AG04450 (cell line): Measurements from ENCODE around the gene RNF207. TPM values are rescaled to one million over a fixed set of nuclear protein-coding genes. Genes with fewer than 3 reads are reported as not detected.

ENCODE experiments used
- CTCF ChIA-PET: fragments of 300-600, 350-600 bp; formaldehyde crosslinking; extraction: SDS; loops from one replicate; lab custom pipeline; 2022; ENCODE audit warnings: antibody characterized with exemption, inconsistent platforms; lab: Charles Lee
- POLR2A ChIA-PET: fragments of 350-600 bp; formaldehyde crosslinking; extraction: SDS; loops from one replicate; lab custom pipeline; 2021; ENCODE audit warnings: antibody characterized with exemption, inconsistent platforms; lab: Yijun Ruan, JAX
- DNase-seq: peaks from one replicate; pipeline ENCODE4 v3.0.0-alpha.2; 2011; ENCODE audit warnings: low read depth, low spot score
- H3K27ac ChIP-seq: one replicate; pipeline ENCODE4 v1.5.1; 2012; ENCODE audit warnings: low read depth, low read length, control low read depth
- H3K27me3 ChIP-seq: one replicate; pipeline ENCODE4 v1.6.0; 2012; ENCODE audit warnings: low read length; ENCODE audit not compliant: control insufficient read depth, insufficient read depth
- H3K4me3 ChIP-seq: 2 replicates; pipeline ENCODE4 v1.5.1; 2011; ENCODE audit warnings: mild to moderate bottlenecking, low read depth, low read length, control low read depth
- H3K9me3 ChIP-seq: 2 replicates; pipeline ENCODE4 v1.5.1; 2012; ENCODE audit warnings: low read length; ENCODE audit not compliant: control insufficient read depth, insufficient read depth
- polyA plus RNA-seq: library from polyadenylated mRNA; depleted of rRNA; stranded (reverse); fragments of >200 nt; gene quantifications from 2 replicates; pipeline ENCODE4 v1.2.3, GENCODE V29; 2011
- TF ChIP-seq, protein P1 (sequence below): IDR thresholded peaks from 2 replicates; pipeline ENCODE4 v1.5.1; 2011; ENCODE audit warnings: low read depth, low read length, control low read depth, inconsistent platforms

RNF207 gene
- polyA plus RNA-seq, 1 experiment = 7.2 TPM

DNA sequence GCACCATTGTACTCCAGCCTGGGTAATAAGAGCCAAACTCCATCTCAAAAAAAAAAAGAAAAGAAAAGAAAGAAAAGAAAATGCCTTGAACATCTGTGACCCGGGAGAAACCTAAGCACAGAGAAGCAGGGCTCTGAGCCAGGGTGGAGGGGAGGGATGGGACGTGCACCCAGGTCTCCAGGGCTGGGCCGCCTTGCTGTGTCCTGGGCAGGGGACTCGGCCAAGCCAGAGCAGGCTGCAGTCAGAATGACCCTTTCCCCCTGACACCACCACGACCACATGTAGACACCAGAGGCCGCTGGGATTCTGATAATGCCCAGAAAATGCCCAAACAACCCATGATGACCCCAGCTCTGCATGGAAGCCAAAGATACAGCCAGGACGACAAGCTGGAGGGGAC, 43.6 kb upstream of the RNF207 start:
- CTCF ChIA-PET = no interaction called here
- DNase-seq = no peak
- POLR2A ChIA-PET = no interaction called here
- H3K27ac ChIP-seq = no peak overlapping the region
- TF ChIP-seq, protein P1, sequence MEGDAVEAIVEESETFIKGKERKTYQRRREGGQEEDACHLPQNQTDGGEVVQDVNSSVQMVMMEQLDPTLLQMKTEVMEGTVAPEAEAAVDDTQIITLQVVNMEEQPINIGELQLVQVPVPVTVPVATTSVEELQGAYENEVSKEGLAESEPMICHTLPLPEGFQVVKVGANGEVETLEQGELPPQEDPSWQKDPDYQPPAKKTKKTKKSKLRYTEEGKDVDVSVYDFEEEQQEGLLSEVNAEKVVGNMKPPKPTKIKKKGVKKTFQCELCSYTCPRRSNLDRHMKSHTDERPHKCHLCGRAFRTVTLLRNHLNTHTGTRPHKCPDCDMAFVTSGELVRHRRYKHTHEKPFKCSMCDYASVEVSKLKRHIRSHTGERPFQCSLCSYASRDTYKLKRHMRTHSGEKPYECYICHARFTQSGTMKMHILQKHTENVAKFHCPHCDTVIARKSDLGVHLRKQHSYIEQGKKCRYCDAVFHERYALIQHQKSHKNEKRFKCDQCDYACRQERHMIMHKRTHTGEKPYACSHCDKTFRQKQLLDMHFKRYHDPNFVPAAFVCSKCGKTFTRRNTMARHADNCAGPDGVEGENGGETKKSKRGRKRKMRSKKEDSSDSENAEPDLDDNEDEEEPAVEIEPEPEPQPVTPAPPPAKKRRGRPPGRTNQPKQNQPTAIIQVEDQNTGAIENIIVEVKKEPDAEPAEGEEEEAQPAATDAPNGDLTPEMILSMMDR = no peak
- no peak overlapping the region for H3K4me3 ChIP-seq
- H3K27me3 ChIP-seq = peaks cover 23% of the 10 kb centered on the region
- no peaks in the 10 kb centered on the region for H3K9me3 ChIP-seq

DNA sequence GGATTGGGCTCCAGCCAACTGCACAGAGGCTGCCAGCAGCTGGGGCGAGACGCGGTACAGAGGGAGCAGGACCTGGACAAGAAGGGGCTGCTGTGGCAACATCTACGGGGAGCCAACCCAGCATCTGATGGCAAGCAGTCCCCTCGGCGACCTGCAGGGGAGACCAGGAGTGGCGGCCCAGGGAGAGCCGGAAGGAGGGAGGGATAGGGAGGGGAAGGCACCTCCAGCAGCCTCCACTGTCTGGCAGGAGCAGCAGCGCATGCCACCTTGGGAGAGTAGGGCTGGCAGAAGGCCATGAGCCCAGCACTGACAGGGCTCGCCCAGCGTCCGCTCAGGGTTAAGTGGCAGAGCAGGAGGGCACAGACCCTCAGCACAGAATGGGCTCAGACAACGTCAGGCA, 43.1 kb upstream of the RNF207 start:
- Histone ChIP-seq H3K9me3 (no peaks in the 10 kb centered on the region), H3K27me3 (peaks cover 27% of the 10 kb centered on the region), H3K27ac (no peak overlapping the region), H3K4me3 (no peak overlapping the region)
- ChIA-PET CTCF (no interaction called here), POLR2A (no interaction called here)
- DNase-seq = no peak
- TF ChIP-seq, protein P1 = no peak

DNA sequence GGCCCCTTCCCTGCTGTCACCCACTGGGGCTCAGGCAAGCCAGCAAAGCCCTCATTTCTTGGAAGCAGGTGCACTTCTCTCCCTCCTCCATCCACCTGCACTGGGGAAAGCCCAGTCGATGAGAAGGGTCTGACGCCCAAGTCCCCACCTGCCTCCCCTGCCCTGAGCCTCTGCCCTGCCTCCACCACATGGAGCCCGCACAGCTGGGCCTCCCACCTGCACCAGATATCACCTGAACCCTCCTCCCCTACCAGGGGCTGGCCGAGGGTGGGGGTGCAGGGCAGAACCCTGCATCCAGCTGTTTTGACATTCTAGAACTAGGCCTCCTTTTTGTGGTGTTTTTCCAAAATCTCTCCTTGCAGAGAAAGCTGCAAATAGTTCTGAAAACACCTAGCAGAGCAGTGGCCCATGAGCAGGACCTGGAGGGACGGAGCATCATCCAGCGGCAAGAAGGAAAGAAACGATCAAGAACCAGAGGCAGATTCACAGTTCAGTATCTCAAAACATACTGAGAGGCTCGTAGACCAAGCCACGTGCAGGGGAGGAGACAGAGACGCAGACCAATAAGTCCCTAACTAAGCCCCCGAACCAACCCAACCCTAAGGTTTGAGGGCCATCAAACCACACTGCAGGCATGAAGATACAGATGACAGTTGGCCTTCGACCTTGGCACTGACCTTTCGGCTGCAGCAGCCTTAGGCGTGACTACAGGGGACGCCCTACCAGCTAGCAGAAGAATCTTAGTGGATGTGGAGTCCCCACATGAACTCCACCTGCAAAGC, 42.5 kb upstream of the RNF207 start:
- CTCF ChIA-PET = no interaction called here
- H3K27ac ChIP-seq = no peak overlapping the region

DNA sequence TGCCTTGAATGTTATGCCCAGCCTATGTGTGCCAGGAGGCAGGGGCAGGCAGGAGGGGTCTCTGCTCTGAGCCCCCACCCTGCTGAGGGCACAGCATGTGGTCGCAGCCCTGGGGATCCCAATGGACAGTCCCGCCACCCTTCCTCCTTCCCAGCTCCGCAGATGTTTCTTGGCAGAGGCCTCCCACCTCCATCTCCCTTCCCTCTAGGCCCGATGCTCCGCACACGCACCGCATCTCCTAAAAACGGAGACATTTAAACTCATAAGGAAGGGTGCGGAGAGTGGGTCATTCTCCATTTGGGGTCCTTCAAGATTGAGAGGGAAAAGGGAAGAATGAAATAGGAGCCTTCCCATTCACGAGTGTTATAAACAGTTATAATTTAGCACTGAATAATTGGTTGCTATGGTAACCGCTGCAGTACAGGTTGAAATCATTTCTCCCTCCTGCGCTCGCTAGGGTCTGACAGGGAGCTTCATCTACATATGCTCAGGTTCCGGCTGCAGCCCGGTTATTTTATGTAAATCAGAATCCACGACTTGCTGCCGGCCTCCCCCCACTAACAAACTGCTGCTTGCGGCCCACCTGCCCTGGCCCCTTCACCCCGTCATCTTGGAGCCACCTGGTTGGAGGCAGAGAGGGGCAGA, 41.8 kb upstream of the RNF207 start:
- H3K27me3 ChIP-seq = peaks cover 29% of the 10 kb centered on the region
- H3K9me3 ChIP-seq = no peaks in the 10 kb centered on the region; the same call in 1 of the 2 replicates
- ChIA-PET POLR2A (no interaction called here), CTCF (no interaction called here)
- no peak overlapping the region for H3K4me3 ChIP-seq
- DNase-seq = no peak
- H3K27ac ChIP-seq = no peak overlapping the region
- TF ChIP-seq, protein P1 = no peak

More for the DNA sequence above, 42.5 kb upstream of the RNF207 start:
- POLR2A ChIA-PET = no interaction called here
- Histone ChIP-seq H3K27me3 (peaks cover 29% of the 10 kb centered on the region), H3K4me3 (no peak overlapping the region), H3K9me3 (no peaks in the 10 kb centered on the region)
- TF ChIP-seq, protein P1 = no peak
- DNase-seq = no peak

DNA sequence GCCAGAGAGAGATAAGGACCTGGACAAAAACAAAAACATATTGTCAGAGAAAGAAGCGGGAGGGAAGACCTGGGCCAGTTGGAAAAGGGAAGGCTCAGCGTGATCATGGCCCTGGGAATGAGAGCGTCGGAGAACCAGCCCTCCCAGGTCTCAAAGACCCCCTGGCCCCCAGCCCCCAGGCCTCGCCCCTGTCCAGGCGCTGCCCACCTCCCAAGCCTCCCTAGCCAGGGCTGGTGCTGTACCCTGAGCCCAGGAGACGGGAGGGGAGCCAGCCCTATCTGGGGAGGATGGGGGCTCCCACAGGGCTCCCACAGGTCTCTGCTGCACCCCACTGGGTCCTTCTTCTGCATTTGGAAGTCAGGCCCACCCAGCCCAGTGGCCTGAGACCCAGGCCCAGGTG, 40.9 kb upstream of the RNF207 start:
- TF ChIP-seq, protein P1 = no peak
- Histone ChIP-seq H3K27ac (no peak overlapping the region), H3K4me3 (no peak overlapping the region), H3K9me3 (no peaks in the 10 kb centered on the region; the same call in 1 of the 2 replicates), H3K27me3 (peaks cover 26% of the 10 kb centered on the region)
- POLR2A ChIA-PET = no interaction called here
- DNase-seq = no peak
- CTCF ChIA-PET = no interaction called here
